Fibroblast of lung (primary cell): ENCODE data around the gene F2RL3. TPM values are rescaled to one million over a fixed set of nuclear protein-coding genes. Genes with fewer than 3 reads are reported as not detected.

Experiments used
- DNase-seq, 2 donors: peaks; one replicate each; pipeline versions ENCODE4 v3.0.0 to v3.0.0-alpha.2; 2010; ENCODE audit warnings: low read depth in 2 of 2
- H2AFZ ChIP-seq: 2 replicates; pipeline ENCODE4 v1.5.1; 2012; ENCODE audit warnings: low read length, control low read depth, inconsistent platforms
- H3K27ac ChIP-seq: 2 replicates; pipeline ENCODE4 v1.5.1; 2011; ENCODE audit warnings: low read length, control low read depth; ENCODE audit not compliant: insufficient read depth
- H3K27me3 ChIP-seq: 2 replicates; pipeline ENCODE4 v1.5.1; 2011; ENCODE audit warnings: mild to moderate bottlenecking, low read length; ENCODE audit not compliant: control insufficient read depth, insufficient read depth
- H3K36me3 ChIP-seq: 2 replicates; pipeline ENCODE4 v1.5.1; 2011; ENCODE audit warnings: low read length; ENCODE audit not compliant: control insufficient read depth, insufficient read depth
- H3K4me1 ChIP-seq: 2 replicates; pipeline ENCODE4 v1.5.1; 2011; ENCODE audit warnings: low read length; ENCODE audit not compliant: control insufficient read depth, insufficient read depth; ENCODE audit errors: extremely low read depth
- H3K4me2 ChIP-seq: 2 replicates; pipeline ENCODE4 v1.5.1; 2011; ENCODE audit warnings: low read length, control low read depth; ENCODE audit not compliant: insufficient read depth; ENCODE audit errors: extremely low read depth
- H3K4me3 ChIP-seq, 4 experiments: fragments of 200-600 bp in 1 of 4; sonication (generic) in 1 of 4; replicated peaks in 1 of 4; 2 replicates each; pipeline ENCODE4 v1.5.1; 2011 to 2016; ENCODE audit warnings: low read length in 4 of 4, low read depth in 3 of 4, mild to moderate bottlenecking in 3 of 4, control low read depth in 2 of 4, inconsistent platforms in 1 of 4, mixed read lengths in 1 of 4; ENCODE audit not compliant: insufficient read depth in 1 of 4; ENCODE audit errors: control extremely low read depth in 1 of 4
- H3K79me2 ChIP-seq: 2 replicates; pipeline ENCODE4 v1.5.1; 2012; ENCODE audit warnings: mild to moderate bottlenecking, low read length, inconsistent platforms; ENCODE audit not compliant: control insufficient read depth, insufficient read depth
- H3K9ac ChIP-seq: 2 replicates; pipeline ENCODE4 v1.5.1; 2011; ENCODE audit warnings: mild to moderate bottlenecking, low read length, control low read depth; ENCODE audit not compliant: insufficient read depth
- H3K9me3 ChIP-seq: 2 replicates; pipeline ENCODE4 v1.5.1; 2012; ENCODE audit warnings: low read depth, low read length; ENCODE audit not compliant: control insufficient read depth, insufficient read depth
- H4K20me1 ChIP-seq: 2 replicates; pipeline ENCODE4 v1.5.1; 2011; ENCODE audit warnings: low read length; ENCODE audit not compliant: control insufficient read depth, insufficient read depth; ENCODE audit errors: extremely low read depth
- CTCF ChIP-seq, 2 donors: IDR thresholded peaks in 1 of 2; conservative IDR thresholded peaks in 1 of 2; 1 replicate in 1 of 2; 2 replicates in 1 of 2; pipeline ENCODE4 v1.5.1; 2011 to 2012; ENCODE audit warnings: low read length in 2 of 2, control low read depth in 1 of 2, inconsistent platforms in 1 of 2, low read depth in 1 of 2, mild to moderate bottlenecking in 1 of 2
- EZH2 ChIP-seq: IDR thresholded peaks from 2 replicates; pipeline ENCODE4 v1.5.1; 2012; ENCODE audit warnings: low read length, control low read depth, mild to moderate bottlenecking; ENCODE audit errors: missing control alignments
- polyA plus RNA-seq, 2 donors: library from polyadenylated mRNA; depleted of rRNA in 1 of 2; stranded (reverse) in 1 of 2; unstranded in 1 of 2; fragments of >200 nt; gene quantifications; 2 replicates each; pipeline ENCODE4 v1.2.1, GENCODE V29; 2011 to 2012; ENCODE audit warnings: missing spikeins in 1 of 2
- total RNA-seq: library from RNA; depleted of rRNA; stranded (reverse); fragments of >200 nt; gene quantifications from 2 replicates; pipeline ENCODE4 v1.2.1, GENCODE V29; 2014

Gene F2RL3
- total and polyA plus RNA-seq, 2 donors (not counting 1 experiment from before 2014, with no cell fraction given), result under 0.01 to 0.01 TPM

GRCh38 chr19:16903347-16903746, 14.5 kb downstream of the F2RL3 start:
- peaks cover 2% of the 10 kb centered on the region for H3K27me3 ChIP-seq
- no peak for DNase-seq
- H3K4me1 ChIP-seq, result no peaks in the 10 kb centered on the region
- H3K27ac ChIP-seq, result no peak overlapping the region
- no peak overlapping the region for H3K4me2 ChIP-seq
- TF ChIP-seq EZH2, result no peak
- TF ChIP-seq CTCF (conservative IDR thresholded peaks at IDR 0.05 in 1 of 2, IDR thresholded peaks at IDR 0.05 in 1 of 2; ENCODE audit: low read depth in 1 of 2, low read length in 2 of 2), result no peak
- no peaks in the 10 kb centered on the region for H4K20me1 ChIP-seq
- H3K79me2 ChIP-seq, result no peaks in the 10 kb centered on the region
- H3K4me3 ChIP-seq, result no peak overlapping the region
- H3K9ac ChIP-seq, result no peak overlapping the region
- H3K36me3 ChIP-seq, result no peaks in the 10 kb centered on the region
- H2AFZ ChIP-seq, result no peak overlapping the region
- no peaks in the 10 kb centered on the region for H3K9me3 ChIP-seq

DNA sequence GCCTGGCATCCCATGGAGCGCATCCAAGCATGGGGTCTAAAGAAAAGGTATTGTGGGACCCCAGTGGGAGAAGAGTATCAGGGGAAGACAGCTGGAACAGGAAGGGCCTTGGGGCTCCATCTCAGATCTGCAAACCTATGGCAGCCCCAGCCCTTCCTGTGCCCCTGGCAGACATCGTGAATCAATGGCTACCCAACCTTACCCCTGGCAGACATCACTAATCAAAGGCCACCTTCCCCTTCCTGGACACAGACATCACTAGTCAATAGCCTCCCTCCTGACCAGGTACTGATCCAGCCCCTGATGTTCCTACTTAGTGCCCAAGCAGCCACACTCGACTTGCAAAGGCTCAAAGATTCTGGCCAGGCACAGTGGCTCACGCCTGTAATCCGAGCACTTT, 15.8 kb downstream of the F2RL3 start:
- no peak for TF ChIP-seq EZH2
- TF ChIP-seq CTCF (conservative IDR thresholded peaks at IDR 0.05 in 1 of 2, IDR thresholded peaks at IDR 0.05 in 1 of 2; ENCODE audit: low read depth in 1 of 2, low read length in 2 of 2), result no peak
- Histone ChIP-seq H3K4me2 (no peak overlapping the region), H3K4me3 (no peak overlapping the region), H3K4me1 (no peaks in the 10 kb centered on the region), H2AFZ (no peak overlapping the region), H3K36me3 (no peaks in the 10 kb centered on the region), H3K27ac (no peak overlapping the region), H3K9me3 (no peaks in the 10 kb centered on the region), H3K79me2 (no peaks in the 10 kb centered on the region), H3K9ac (no peak overlapping the region), H3K27me3 (no peaks in the 10 kb centered on the region), H4K20me1 (no peaks in the 10 kb centered on the region)
- DNase-seq, result no peak

DNA sequence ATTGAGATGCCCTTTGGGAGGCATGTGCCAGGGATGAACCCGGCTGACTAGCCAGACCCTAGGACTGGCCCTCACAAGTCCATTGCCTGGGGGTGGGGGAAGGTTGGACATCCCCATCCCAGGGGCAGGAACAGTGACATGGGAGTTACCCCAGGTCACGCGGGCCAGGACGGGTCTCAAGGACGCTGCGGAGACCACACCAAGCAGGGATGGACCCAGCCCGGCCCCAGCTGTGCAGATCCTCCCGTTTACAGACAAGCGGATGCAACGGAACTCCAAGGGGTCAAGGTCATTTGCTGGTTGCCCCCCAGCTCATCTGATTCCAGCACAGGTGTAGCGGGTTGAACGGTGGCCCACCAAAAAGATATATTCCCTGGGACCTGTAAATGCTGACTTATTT, 20.0 kb downstream of the F2RL3 start:
- no peak overlapping the region for H3K4me2 ChIP-seq
- no peak for DNase-seq
- no peak overlapping the region for H3K4me3 ChIP-seq
- H2AFZ ChIP-seq, result no peak overlapping the region
- no peaks in the 10 kb centered on the region for H3K4me1 ChIP-seq
- H4K20me1 ChIP-seq, result no peaks in the 10 kb centered on the region
- no peaks in the 10 kb centered on the region for H3K27me3 ChIP-seq
- no peak overlapping the region for H3K9ac ChIP-seq
- TF ChIP-seq CTCF (conservative IDR thresholded peaks at IDR 0.05 in 1 of 2, IDR thresholded peaks at IDR 0.05 in 1 of 2; ENCODE audit: low read depth in 1 of 2, low read length in 2 of 2) (no peak), EZH2 (no peak)
- H3K79me2 ChIP-seq, result no peaks in the 10 kb centered on the region
- no peak overlapping the region for H3K27ac ChIP-seq
- H3K36me3 ChIP-seq, result no peaks in the 10 kb centered on the region
- H3K9me3 ChIP-seq, result no peaks in the 10 kb centered on the region
